GM20000 (cell line): ENCODE results near the gene ZNF546.
"Not testable (repeated sequence)": the region's sequence is repeated elsewhere in the genome, so short reads cannot be mapped to it uniquely, and the experiment has no call there.

Source experiments
- DNase-seq: peaks from one replicate; pipeline ENCODE4 v3.0.0; 2012; ENCODE audit warnings: low spot score
- TF ChIP-seq, protein P1 (sequence below): IDR thresholded peaks from 2 replicates; pipeline ENCODE4 v1.5.1; 2012; ENCODE audit warnings: mild to moderate bottlenecking, control low read depth; ENCODE audit errors: extremely low read depth, missing control alignments

ZNF546 gene

DNA sequence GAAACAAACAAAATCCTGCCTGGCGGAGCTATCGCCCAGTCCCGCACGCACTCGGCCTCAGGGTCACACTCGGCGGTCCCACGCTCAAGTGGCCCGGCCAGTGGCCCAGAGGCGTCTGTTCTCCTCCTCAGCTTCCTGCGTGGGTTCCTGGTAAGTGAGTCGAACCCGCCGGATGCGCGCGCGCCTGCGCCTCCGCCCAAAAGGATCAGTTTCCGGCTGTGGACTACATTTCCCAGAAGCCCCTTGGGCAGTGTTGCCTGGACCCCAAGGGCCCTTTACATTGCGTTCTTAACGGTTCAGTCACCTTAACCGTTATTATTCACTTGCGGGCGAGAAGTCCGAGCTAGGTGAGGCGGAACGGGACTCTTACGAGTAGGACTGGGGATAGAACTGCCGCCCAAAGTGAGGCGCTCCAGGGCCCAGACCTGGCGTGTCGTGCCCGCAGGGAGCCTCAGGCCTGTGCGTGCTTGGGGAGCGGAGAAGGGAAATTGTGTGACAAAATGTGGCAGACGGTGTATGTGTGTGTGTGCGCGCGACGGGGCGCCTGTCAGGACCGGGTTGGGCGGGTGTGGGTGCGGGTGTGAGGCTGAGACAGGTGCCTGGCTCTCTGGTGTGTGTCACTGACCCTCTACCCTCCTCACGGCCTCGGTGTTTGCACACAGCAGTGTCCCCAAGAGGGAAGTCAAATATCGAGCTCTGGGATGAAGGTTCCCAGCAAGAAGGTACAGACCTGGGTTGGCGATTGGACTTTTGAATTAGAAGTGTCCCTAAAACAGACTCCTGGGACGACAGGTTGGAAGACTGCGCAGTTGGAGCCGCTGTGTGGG is at the start of gene ZNF546:
Gene ZNF546 (plus strand): TSS at position 250 of the 827 bp plus-strand sequence. CDS start 1,267 bp downstream, outside the sequence.
- peak; percentile 90 for DNase-seq
- TF ChIP-seq, protein P1, sequence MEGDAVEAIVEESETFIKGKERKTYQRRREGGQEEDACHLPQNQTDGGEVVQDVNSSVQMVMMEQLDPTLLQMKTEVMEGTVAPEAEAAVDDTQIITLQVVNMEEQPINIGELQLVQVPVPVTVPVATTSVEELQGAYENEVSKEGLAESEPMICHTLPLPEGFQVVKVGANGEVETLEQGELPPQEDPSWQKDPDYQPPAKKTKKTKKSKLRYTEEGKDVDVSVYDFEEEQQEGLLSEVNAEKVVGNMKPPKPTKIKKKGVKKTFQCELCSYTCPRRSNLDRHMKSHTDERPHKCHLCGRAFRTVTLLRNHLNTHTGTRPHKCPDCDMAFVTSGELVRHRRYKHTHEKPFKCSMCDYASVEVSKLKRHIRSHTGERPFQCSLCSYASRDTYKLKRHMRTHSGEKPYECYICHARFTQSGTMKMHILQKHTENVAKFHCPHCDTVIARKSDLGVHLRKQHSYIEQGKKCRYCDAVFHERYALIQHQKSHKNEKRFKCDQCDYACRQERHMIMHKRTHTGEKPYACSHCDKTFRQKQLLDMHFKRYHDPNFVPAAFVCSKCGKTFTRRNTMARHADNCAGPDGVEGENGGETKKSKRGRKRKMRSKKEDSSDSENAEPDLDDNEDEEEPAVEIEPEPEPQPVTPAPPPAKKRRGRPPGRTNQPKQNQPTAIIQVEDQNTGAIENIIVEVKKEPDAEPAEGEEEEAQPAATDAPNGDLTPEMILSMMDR, result no peak

- DNase-seq, result no peak
- TF ChIP-seq, protein P1, result no peak
Observed at GRCh38 chr19:39949026-39949747, 47.7 kb upstream of the ZNF546 start.

- DNase-seq, result no peak
- TF ChIP-seq, protein P1, result no peak
Observed at GRCh38 chr19:39951065-39951650, 45.7 kb upstream of the ZNF546 start.

- DNase-seq, result no peak
- TF ChIP-seq, protein P1, result no peak
Observed at GRCh38 chr19:39951686-39952085, 45.2 kb upstream of the ZNF546 start.

DNA sequence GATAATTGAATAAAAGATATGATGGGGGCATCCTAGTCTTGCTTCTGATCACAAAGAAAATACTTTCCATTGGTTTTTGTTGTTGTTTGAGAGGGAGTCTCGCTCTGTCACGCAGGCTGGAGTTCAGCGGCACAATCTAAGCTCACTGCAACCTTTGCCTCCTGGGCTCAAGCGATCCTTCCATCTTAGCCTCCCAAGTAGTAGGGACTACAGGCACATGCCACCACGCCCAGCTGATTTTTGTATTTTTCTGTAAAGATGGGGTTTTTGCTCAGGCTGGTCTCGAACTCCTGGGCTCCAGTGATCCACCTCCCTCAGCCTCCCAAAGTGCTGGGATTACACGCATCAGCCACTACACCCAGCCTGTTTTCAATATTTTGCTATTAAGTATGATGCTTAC is 42.9 kb upstream of the ZNF546 start:
- no peak for DNase-seq
- TF ChIP-seq, protein P1, result no peak

GRCh38 chr19:39957886-39958285 is 39.0 kb upstream of the ZNF546 start:
- DNase-seq, result not testable (repeated sequence)

DNA sequence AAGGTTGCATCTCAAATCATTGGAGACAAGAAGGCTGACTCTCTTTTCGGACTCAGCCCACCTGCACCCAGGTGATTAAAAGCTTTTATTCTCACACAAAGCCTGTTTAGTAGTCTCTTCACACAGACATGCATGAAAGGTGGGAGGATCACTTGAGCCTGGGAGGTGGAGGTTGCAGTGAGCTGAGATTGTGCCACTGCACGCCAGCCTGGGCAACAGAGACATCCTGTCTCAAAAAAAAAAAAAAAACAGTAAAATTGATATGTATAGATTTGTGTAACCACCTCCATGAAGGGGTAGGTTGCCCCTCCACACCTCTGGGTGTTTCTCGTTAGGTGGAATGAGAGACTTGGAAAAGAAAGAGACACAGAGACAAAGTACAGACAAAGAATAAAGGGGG is 37.9 kb upstream of the ZNF546 start:
- DNase-seq, result not testable (repeated sequence)

- DNase-seq, result not testable (repeated sequence)
Observed at GRCh38 chr19:39959407-39959806, 37.5 kb upstream of the ZNF546 start.

- TF ChIP-seq, protein P1, result no peak
- DNase-seq, result no peak
Observed at GRCh38 chr19:39963898-39964297, 33.0 kb upstream of the ZNF546 start.
